Heart left ventricle (tissue), 13 donors: Measurements from ENCODE around the gene CDC25A.

ENCODE experiments used
- POLR2A ChIP-seq, 2 donors: fragments of 450-650 bp; IDR thresholded peaks; one replicate each; pipeline ENCODE4 v1.6.1; 2017; ENCODE audit warnings: antibody characterized with exemption in 2 of 2, mild to moderate bottlenecking in 2 of 2, moderate library complexity in 2 of 2
- TF ChIP-seq, protein P1 (sequence below), 12 donors: fragments of 200-600 bp; sonication (generic) in 4 of 12; IDR thresholded peaks; one replicate each; pipeline versions ENCODE4 v1.5.0 to v1.8.0; 2018 to 2022; ENCODE audit warnings: antibody characterized with exemption in 12 of 12, mild to moderate bottlenecking in 5 of 12
- donor health status: ischemic (EF 13 %, LVEDD 7.1; RV severe dilation, severe dysfunction).
- donor health status: DM: no; HTN: yes; CAD: no.
- donor health status: DM: no; HTN: no; CAD: no.
- donor health status: ischemic (EF 25% LVEDD 6.9; RV normal size, moderate dysfunction).
- donor health status: ischemic (EF 25% LVEDD 5.7; RV mildly dilated, moderate dysfunction).
- donor health status: ischemic (EF 35%, LVEDD 5.7; RV mildly dilated, moderate dysfunction).
- donor health status: nonischemic (EF 11% LVEDD 7.7; RV severe dilation, severe dysfunction).
- donor health status: DM: yes; HTN: yes; CAD: no.
- donor health status: PGD.
- donor health status: ischemic (EF 29% LVEDD 5.4; RV normal size, mild dysfunction).
- donor health status: nonischemic (EF 23%, LVEDD 6.1; RV moderate dilation, normal function).

DNA sequence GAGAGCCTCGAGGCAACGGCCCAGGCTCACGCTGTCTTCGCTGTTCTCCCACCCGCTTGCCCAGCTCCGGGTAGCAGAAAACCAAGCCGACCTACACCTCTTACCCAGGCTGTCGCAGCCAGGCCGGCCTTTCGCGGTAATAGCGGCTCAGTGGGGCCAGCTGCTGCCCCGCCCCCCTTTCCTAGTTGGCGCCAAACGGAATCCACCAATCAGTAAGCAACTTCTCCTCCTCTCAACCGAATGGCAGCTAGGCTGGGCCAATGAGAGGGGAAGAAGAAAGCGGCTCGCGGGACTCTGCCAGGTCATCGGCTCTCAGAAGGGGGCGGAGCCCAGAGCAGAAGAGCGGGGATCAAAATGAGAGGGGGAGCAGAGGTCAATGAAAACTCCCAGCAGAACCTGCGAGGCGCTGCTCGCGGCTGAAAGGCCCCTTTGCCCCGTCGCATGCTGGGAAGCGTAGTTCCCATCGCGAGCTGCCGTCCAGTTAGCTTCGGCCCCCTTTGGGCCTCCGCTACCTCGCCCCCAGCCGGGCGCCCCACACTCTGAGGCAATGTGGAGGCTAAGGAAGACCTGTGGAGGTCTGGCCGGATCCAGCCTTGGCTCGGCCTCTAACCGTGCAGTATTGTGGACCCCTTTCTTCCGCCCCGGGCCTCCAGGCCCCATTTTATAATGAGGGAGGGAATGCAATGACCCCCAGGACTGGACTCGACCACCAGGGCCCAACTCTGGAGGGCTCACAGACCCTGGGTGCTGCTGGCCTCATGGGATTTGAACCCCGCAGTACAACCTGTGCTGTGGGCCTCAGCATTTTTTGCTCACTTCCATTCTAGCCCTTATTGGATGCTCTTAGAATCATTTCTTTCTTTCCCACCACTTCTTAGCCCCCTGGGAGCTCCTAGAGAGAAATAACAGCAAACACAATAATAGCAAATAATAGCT lies at the start of gene CDC25A:
- TF ChIP-seq, protein P1, sequence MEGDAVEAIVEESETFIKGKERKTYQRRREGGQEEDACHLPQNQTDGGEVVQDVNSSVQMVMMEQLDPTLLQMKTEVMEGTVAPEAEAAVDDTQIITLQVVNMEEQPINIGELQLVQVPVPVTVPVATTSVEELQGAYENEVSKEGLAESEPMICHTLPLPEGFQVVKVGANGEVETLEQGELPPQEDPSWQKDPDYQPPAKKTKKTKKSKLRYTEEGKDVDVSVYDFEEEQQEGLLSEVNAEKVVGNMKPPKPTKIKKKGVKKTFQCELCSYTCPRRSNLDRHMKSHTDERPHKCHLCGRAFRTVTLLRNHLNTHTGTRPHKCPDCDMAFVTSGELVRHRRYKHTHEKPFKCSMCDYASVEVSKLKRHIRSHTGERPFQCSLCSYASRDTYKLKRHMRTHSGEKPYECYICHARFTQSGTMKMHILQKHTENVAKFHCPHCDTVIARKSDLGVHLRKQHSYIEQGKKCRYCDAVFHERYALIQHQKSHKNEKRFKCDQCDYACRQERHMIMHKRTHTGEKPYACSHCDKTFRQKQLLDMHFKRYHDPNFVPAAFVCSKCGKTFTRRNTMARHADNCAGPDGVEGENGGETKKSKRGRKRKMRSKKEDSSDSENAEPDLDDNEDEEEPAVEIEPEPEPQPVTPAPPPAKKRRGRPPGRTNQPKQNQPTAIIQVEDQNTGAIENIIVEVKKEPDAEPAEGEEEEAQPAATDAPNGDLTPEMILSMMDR (IDR thresholded peaks at IDR 0.05), result peak in 1 of 12 donors; percentile 6
- peak in 1 of 2 donors; percentile 15 for TF ChIP-seq POLR2A (IDR thresholded peaks at IDR 0.05)
